NCI-H1930 (cell line): ENCODE results near the gene TAL2.

ENCODE experiments used
- DNase-seq, 2 experiments: peaks; one replicate each; lab custom pipeline; 2025; lab: John Stamatoyannopoulos, UW

Gene TAL2

DNA sequence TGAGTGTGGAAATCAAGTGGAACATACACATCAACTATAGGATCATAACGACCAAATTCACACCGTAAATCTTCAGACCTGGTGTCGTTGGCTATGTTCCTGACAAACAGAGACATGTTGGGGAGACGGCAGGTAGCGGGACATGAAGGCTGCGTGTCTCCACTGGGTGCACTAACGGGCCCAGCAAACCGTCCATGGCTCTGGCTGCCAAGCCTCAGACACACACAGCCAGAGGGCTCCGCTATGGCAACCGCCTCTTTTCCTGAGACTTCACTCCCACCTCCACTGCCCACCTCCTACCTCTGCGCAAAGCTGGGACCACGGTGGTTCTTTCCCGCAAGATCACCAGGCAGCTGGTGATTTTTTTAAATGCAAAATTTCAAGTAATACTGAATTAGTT, 48.4 kb downstream of the TAL2 start:
- DNase-seq = no peak

DNA sequence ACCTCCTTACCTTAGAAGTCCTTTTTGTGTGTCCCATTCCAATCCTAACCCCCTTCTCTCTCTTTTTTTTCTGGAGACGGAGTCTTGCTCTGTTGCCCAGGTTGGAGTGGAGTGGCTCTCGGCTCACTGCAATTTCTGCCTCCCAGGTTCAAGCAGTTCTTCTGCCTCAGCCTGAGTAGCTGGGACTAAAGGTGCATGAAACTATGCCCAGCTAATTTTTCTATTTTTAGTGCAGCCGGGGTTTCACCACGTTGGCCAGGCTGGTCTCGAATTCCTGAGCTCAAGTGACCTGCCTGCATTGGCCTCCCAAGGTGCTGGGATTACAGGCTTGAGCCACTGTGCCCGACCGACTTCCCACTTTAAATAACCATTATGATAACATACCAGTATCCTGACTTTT, 49.6 kb downstream of the TAL2 start:
- DNase-seq = no peak

DNA sequence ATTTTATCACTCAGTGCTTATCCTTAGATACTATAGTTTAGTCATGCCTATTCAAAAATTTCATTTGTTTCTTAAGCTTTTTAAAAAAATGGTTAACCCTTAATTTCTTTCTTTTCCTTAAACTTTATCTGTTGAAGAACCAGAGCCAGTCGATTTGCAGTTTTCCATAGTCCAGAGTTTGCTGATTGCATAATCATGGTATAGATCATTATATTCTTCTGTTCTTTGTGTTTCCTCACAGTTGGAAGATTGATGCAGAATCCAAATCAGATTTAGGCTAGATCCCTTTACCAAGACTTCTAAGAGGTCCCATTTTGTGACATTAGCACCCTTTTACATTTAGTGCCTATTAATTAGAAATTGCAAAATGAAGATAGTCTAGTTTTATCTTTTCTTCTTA, 50.0 kb downstream of the TAL2 start:
- no peak for DNase-seq
